Thyroid gland (tissue), 4 donors: ENCODE measurements around the gene GFER.

ENCODE experiments used
- CTCF ChIP-seq, 6 experiments: fragments of 200-600 bp in 3 of 6; fragments of 450-650 bp in 3 of 6; sonication (generic) in 3 of 6; IDR thresholded peaks; one replicate each; pipeline ENCODE4 v1.5.1; 2016 to 2019; ENCODE audit warnings: antibody characterized with exemption in 6 of 6, mild to moderate bottlenecking in 2 of 6, inconsistent platforms in 1 of 6, moderate library complexity in 1 of 6
- POLR2A ChIP-seq, 2 donors: fragments of 450-650 bp; IDR thresholded peaks; one replicate each; pipeline ENCODE4 v1.6.1; 2017; ENCODE audit warnings: antibody characterized with exemption in 2 of 2, mild to moderate bottlenecking in 2 of 2, moderate library complexity in 1 of 2

GRCh38 chr16:1990351-1991134, 6.5 kb downstream of the GFER start:
- no peak for TF ChIP-seq CTCF (IDR thresholded peaks at IDR 0.05)
- TF ChIP-seq POLR2A (IDR thresholded peaks at IDR 0.05): no peak
